HG02571 (cell line): ENCODE measurements around the gene TMCC1.
"Not testable (repeated sequence)": the region's sequence is repeated elsewhere in the genome, so short reads cannot be mapped to it uniquely, and the experiment has no call there.

Experiments
- ATAC-seq: cut with Tn5 transposase; IDR thresholded peaks from one replicate; pipeline ENCODE4 v1.9.1; 2021; ENCODE audit warnings: mild to moderate bottlenecking, moderate library complexity; ENCODE audit not compliant: unreplicated experiment

Gene TMCC1

GRCh38 chr3:129734449-129734848, 159.1 kb downstream of the TMCC1 start:
- ATAC-seq = no peak

GRCh38 chr3:129732200-129732876, 161.2 kb downstream of the TMCC1 start:
- ATAC-seq = no peak

GRCh38 chr3:129727707-129728106, 165.8 kb downstream of the TMCC1 start:
- no peak for ATAC-seq

- ATAC-seq = no peak
Measured at GRCh38 chr3:129723558-129724324, 169.8 kb downstream of the TMCC1 start.

GRCh38 chr3:129722527-129722926, 171.0 kb downstream of the TMCC1 start:
- no peak for ATAC-seq

- no peak for ATAC-seq
Measured at GRCh38 chr3:129718201-129718600, 175.3 kb downstream of the TMCC1 start.

GRCh38 chr3:129715854-129716253, 177.7 kb downstream of the TMCC1 start:
- no peak for ATAC-seq

GRCh38 chr3:129708328-129708861, 185.1 kb downstream of the TMCC1 start:
- ATAC-seq = no peak

- no peak for ATAC-seq
Measured at GRCh38 chr3:129705274-129705673, 188.2 kb downstream of the TMCC1 start.

GRCh38 chr3:129703913-129704312, 189.6 kb downstream of the TMCC1 start:
- no peak for ATAC-seq

- no peak for ATAC-seq
Measured at GRCh38 chr3:129702934-129703712, 190.4 kb downstream of the TMCC1 start.

GRCh38 chr3:129701161-129701560, 192.3 kb downstream of the TMCC1 start:
- no peak for ATAC-seq

- ATAC-seq = no peak
Measured at GRCh38 chr3:129699612-129700011, 193.9 kb downstream of the TMCC1 start.

GRCh38 chr3:129699199-129699598, 194.3 kb downstream of the TMCC1 start:
- ATAC-seq = no peak

GRCh38 chr3:129697229-129697969, 196.1 kb downstream of the TMCC1 start:
- ATAC-seq = no peak

- not testable (repeated sequence) for ATAC-seq
Measured at GRCh38 chr3:129696430-129696829, 197.1 kb downstream of the TMCC1 start.

GRCh38 chr3:129695230-129695629, 198.3 kb downstream of the TMCC1 start:
- ATAC-seq = no peak

GRCh38 chr3:129694228-129694627, 199.3 kb downstream of the TMCC1 start:
- no peak for ATAC-seq

- no peak for ATAC-seq
Measured at GRCh38 chr3:129692743-129693142, 200.8 kb downstream of the TMCC1 start.

GRCh38 chr3:129690963-129691362, 202.5 kb downstream of the TMCC1 start:
- ATAC-seq = no peak

- ATAC-seq = peak; percentile 80
Measured at GRCh38 chr3:129690406-129690805, 203.1 kb downstream of the TMCC1 start.
